Pancreas (tissue), 10 donors: Measurements from ENCODE around the gene ITGA7. TPM values are rescaled to one million over a fixed set of nuclear protein-coding genes. Genes with fewer than 3 reads are reported as not detected.
"Not testable (repeated sequence)": the region's sequence is repeated elsewhere in the genome, so short reads cannot be mapped to it uniquely, and the experiment has no call there.

Experiments
- ATAC-seq, 4 donors: fragments of 200-7000 bp; cut with Tn5 transposase; one replicate each; pipeline versions ENCODE4 v1.8.0 to v1.9.1; 2020; ENCODE audit warnings: mild to moderate bottlenecking in 4 of 4, moderate library complexity in 4 of 4
- DNase-seq, 6 donors: peaks; one replicate each; pipeline ENCODE4 v3.0.0-alpha.2; 2020
- FAIRE-seq: peaks from 2 replicates; lab custom pipeline; 2012; peaks lifted over from hg19 to GRCh38; lab: Jason Lieb, UNC
- H3K27ac ChIP-seq, 4 donors: fragments of 200-600 bp; sonication (generic); 1 replicate in 3 of 4; 2 replicates in 1 of 4; pipeline versions ENCODE4 v1.5.0 to v1.8.0; 2020
- H3K27me3 ChIP-seq, 4 donors: fragments of 200-600 bp; one replicate each; pipeline ENCODE4 v1.8.0; 2021
- H3K36me3 ChIP-seq, 3 donors: fragments of 200-600 bp; sonication (generic) in 1 of 3; one replicate each; pipeline versions ENCODE4 v1.5.0 to v1.8.0; 2020 to 2021
- H3K4me1 ChIP-seq, 3 donors: fragments of 200-600 bp; one replicate each; pipeline ENCODE4 v1.8.0; 2021
- H3K4me3 ChIP-seq, 4 donors: fragments of 200-600 bp; sonication (generic) in 2 of 4; one replicate each; pipeline versions ENCODE4 v1.5.0 to v1.8.0; 2020 to 2021
- H3K9me3 ChIP-seq, 4 donors: fragments of 200-600 bp; one replicate each; pipeline ENCODE4 v1.8.0; 2021
- CTCF ChIP-seq, 4 donors: fragments of 200-600 bp; sonication (generic) in 3 of 4; IDR thresholded peaks; one replicate each; pipeline versions ENCODE4 v1.5.0 to v1.8.0; 2021; ENCODE audit warnings: antibody characterized with exemption in 4 of 4
- WGBS, 2 donors: extraction: QIAGEN DNeasy Blood & Tissue Kit; methylation state at CpG; one replicate each; pipeline ENCODE4 v1.1.7; 2013; 5-methylcytosine and 5-hydroxymethylcytosine counted together
- intact Hi-C, 3 donors: fragments of 100-400 bp; cut with DNase I; formaldehyde crosslinking; loops; one replicate each; pipeline versions ENCODE4 v1.11.1 to v1.14.2; 2022
- polyA plus RNA-seq, 2 donors: library from polyadenylated mRNA; stranded (reverse); fragments of 200-250 nt; gene quantifications; one replicate each; pipeline ENCODE4 v1.2.3, GENCODE V29; 2013
- total RNA-seq, 6 donors: library from RNA; stranded (reverse); fragmentation: NEBNext Ultra II Directional in 4 of 6; extraction: Animal tissue kit (Norgen Biotek cat#: 25700) in 4 of 6; gene quantifications; one replicate each; pipeline versions ENCODE4 v1.2.1 to v1.2.4, GENCODE V29; 2021 to 2023
- donor health status: healthy with polysubstance abuse.
- donor health status: DM: no; HTN: no; CAD: no; lungs with moderate emphysema.
- donor health status: DM: no; HTN: no; CAD: no.
- donor health status: control.
- donor health status: control.
- donor health status: Bipolar disorder and iron deficiency.
- donor health status: DM: yes; HTN: yes; CAD: no.
- donor health status: DM: no; HTN: no; CAD: no.
- donor health status: DM: no; HTN: no; CAD: no.
- donor health status: DM: yes; HTN: yes; CAD: no.

ITGA7 gene
- total and polyA plus RNA-seq, 8 donors: 3.4 to 34.5 (median 9.1) TPM

- ATAC-seq (no peak), DNase-seq (no peak), FAIRE-seq (no peak)
- H3K27ac ChIP-seq: no peak overlapping the region
- H3K4me1 ChIP-seq: no peaks in the 10 kb centered on the region
- no peaks in the 10 kb centered on the region for H3K9me3 ChIP-seq
- H3K4me3 ChIP-seq: no peak overlapping the region
- intact Hi-C loops: no loop called here
- 71 to 97% methylated on average over 3 of the region's 3 CpGs for WGBS, 2 donors
- no peak for TF ChIP-seq CTCF (IDR thresholded peaks at IDR 0.05)
- no peaks in the 10 kb centered on the region for H3K27me3 ChIP-seq
- H3K36me3 ChIP-seq: no peaks in the 10 kb centered on the region
Observed at GRCh38 chr12:55652352-55652751, 55.4 kb downstream of the ITGA7 start.

- FAIRE-seq: no peak
- no peak overlapping the region for H3K4me3 ChIP-seq
- no peaks in the 10 kb centered on the region for H3K27me3 ChIP-seq
- TF ChIP-seq CTCF (IDR thresholded peaks at IDR 0.05): no peak
- no peaks in the 10 kb centered on the region for H3K9me3 ChIP-seq
- H3K27ac ChIP-seq: no peak overlapping the region
- no peak for DNase-seq
- intact Hi-C loops: no loop called here
- H3K36me3 ChIP-seq: no peaks in the 10 kb centered on the region
- no peak for ATAC-seq
- whole genome bisulfite sequencing, 2 donors: 61 to 62% methylated on average over 5 of the region's 5 CpGs
- no peaks in the 10 kb centered on the region for H3K4me1 ChIP-seq
Observed at GRCh38 chr12:55651299-55651683, 56.4 kb downstream of the ITGA7 start.

- H3K27ac ChIP-seq, DNase-seq, FAIRE-seq, H3K27me3 ChIP-seq, ATAC-seq, H3K36me3 ChIP-seq, intact Hi-C loops, H3K4me3 ChIP-seq, H3K9me3 ChIP-seq, H3K4me1 ChIP-seq: not testable (repeated sequence)
- WGBS, 2 donors: 40 to 43% methylated on average over 4 of the region's 4 CpGs
Observed at GRCh38 chr12:55650620-55651298, 56.9 kb downstream of the ITGA7 start.

GRCh38 chr12:55647027-55647426 lies 60.7 kb downstream of the ITGA7 start:
- intact Hi-C loops: no loop called here
- Histone ChIP-seq H3K4me1 (no peaks in the 10 kb centered on the region), H3K9me3 (no peaks in the 10 kb centered on the region), H3K27me3 (no peaks in the 10 kb centered on the region), H3K27ac (peak overlapping the region in 2 of 4 donors; percentile 8 to 65), H3K4me3 (no peak overlapping the region), H3K36me3 (no peaks in the 10 kb centered on the region)
- 93 to 100% methylated on average over 5 of the region's 5 CpGs for WGBS, 2 donors
- ATAC-seq (no peak), FAIRE-seq (no peak), DNase-seq (no peak)
- no peak for TF ChIP-seq CTCF (IDR thresholded peaks at IDR 0.05)

GRCh38 chr12:55644591-55644990 lies 63.1 kb downstream of the ITGA7 start:
- H3K9me3 ChIP-seq: no peaks in the 10 kb centered on the region
- DNase-seq (no peak), ATAC-seq (no peak), FAIRE-seq (no peak)
- intact Hi-C loops: no loop called here
- H3K4me3 ChIP-seq: no peak overlapping the region
- no peaks in the 10 kb centered on the region for H3K27me3 ChIP-seq
- no peak overlapping the region for H3K27ac ChIP-seq
- no peaks in the 10 kb centered on the region for H3K4me1 ChIP-seq
- no peaks in the 10 kb centered on the region for H3K36me3 ChIP-seq
- TF ChIP-seq CTCF (IDR thresholded peaks at IDR 0.05): no peak
- 63 to 72% methylated on average over 1 of the region's 1 CpG for WGBS, 2 donors
